GM21529 (cell line): ENCODE measurements around the gene CD79A.
"Not testable (repeated sequence)": the region's sequence is repeated elsewhere in the genome, so short reads cannot be mapped to it uniquely, and the experiment has no call there.

Experiments
- ATAC-seq: cut with Tn5 transposase; IDR thresholded peaks from one replicate; pipeline ENCODE4 v1.9.1; 2021; ENCODE audit not compliant: unreplicated experiment

The CD79A gene

GRCh38 chr19:41862445-41862986 is 14.6 kb upstream of the CD79A start:
- ATAC-seq: no peak

- no peak for ATAC-seq
Observed at GRCh38 chr19:41863209-41863931, 13.7 kb upstream of the CD79A start.

- ATAC-seq: no peak
Observed at GRCh38 chr19:41864374-41864773, 12.7 kb upstream of the CD79A start.

- no peak for ATAC-seq
Observed at GRCh38 chr19:41866284-41866683, 10.8 kb upstream of the CD79A start.

GRCh38 chr19:41868120-41868988 is 8.7 kb upstream of the CD79A start:
- ATAC-seq: no peak

- no peak for ATAC-seq
Observed at GRCh38 chr19:41868989-41869300, 8.1 kb upstream of the CD79A start.

GRCh38 chr19:41869374-41869955 is 7.6 kb upstream of the CD79A start:
- no peak for ATAC-seq

GRCh38 chr19:41870401-41870873 is 6.6 kb upstream of the CD79A start:
- ATAC-seq: no peak

GRCh38 chr19:41871573-41872383 is 5.3 kb upstream of the CD79A start:
- peak; percentile 60 for ATAC-seq

GRCh38 chr19:41872384-41872774 is 4.7 kb upstream of the CD79A start:
- no peak for ATAC-seq

GRCh38 chr19:41872775-41873647 is 4.1 kb upstream of the CD79A start:
- no peak for ATAC-seq

- not testable (repeated sequence) for ATAC-seq
Observed at GRCh38 chr19:41875973-41876372, 1.1 kb upstream of the CD79A start.

- no peak for ATAC-seq
Observed at GRCh38 chr19:41877916-41878905, 1.1 kb downstream of the CD79A start.

GRCh38 chr19:41879080-41879479 is 2.0 kb downstream of the CD79A start:
- no peak for ATAC-seq

- ATAC-seq: no peak
Observed at GRCh38 chr19:41879670-41880328, 2.7 kb downstream of the CD79A start.

- ATAC-seq: no peak
Observed at GRCh38 chr19:41880329-41880708, 3.2 kb downstream of the CD79A start.

- no peak for ATAC-seq
Observed at GRCh38 chr19:41882568-41883462, 5.7 kb downstream of the CD79A start, which contains the start of gene ARHGEF1. Gene ARHGEF1, plus strand, starts transcription at chr19:41883184. Its CDS starts 4,899 bp downstream, at chr19:41888083.
